ENCODE measurements around the gene C22orf23.

- TF ChIP-seq POLR2A (IDR thresholded peaks at IDR 0.05) (no peak), CTCF (IDR thresholded peaks at IDR 0.05) (no peak)
These were observed 38.5 kb upstream of the C22orf23 start for GRCh38 chr22:37991731-37992442.

Data from tibial nerve (tissue), 3 donors.